ENCODE results near the gene LRRC4B.
A peak's percentile ranks its signal among the peaks of the same experiment; 100 is the strongest.

LRRC4B gene

DNA sequence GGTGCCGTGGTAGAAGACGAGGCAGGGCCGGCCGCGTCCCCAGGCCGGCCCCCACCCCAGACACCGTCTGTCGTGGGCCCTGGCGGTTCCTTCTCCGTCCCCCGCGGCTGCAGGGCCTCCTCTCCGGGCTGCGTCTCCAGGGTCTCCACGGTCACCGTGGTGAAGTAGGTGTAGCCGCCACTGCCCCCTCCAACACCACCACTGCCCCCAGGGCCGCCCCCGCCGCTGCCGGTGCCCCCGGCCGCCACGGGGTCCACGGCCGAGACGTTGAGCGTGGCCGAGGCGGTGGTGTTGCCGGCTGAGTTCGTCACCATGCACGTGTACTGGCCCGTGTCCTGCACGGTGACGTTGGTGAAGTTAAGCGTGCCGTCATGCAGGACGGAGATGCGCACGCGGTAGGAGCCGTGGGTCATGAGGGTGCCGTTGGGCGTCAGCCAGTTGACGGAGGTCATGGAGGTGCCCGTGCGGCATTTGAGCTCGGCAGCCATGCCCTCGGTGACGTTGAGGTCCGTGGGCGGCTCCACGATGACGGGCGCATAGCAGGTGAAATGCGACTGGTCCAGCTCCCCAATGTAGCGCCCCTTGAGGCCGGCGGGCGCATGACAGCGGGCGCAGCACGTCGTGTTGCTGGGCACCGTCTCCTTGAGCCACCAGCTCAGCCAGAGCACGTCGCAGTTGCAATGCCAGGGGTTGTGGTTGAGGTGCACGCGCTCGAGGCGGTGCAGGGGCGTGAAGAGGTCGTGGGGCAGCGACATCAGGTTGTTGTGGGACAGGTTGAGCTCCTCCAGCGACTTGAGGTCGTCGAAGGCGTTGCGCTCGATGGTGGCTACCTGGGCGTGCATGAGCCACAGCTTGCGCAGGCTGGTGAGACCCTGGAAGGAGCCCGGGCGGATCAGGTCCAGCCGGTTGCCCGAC, 49.9 kb downstream of the LRRC4B start:
- no peak for DNase-seq

DNA sequence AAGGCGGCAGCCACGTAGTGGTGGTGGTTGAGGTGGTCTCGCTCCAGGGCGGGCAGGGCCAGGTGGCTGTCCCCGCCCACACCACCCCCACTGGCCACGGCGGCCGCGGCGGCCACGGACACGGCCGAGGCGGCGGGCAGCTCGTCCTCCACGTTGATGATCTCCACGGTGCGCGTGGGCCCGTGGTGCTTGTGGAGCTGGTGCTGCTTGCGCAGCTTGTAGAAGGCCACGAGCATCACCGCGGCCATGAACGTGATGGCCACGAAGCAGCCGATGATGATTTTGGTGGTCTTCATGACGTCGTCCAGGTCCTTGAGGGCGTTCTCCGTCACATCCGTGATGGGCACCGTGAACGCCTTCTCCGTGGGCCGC, 50.5 kb downstream of the LRRC4B start:
- DNase-seq, result no peak

DNA sequence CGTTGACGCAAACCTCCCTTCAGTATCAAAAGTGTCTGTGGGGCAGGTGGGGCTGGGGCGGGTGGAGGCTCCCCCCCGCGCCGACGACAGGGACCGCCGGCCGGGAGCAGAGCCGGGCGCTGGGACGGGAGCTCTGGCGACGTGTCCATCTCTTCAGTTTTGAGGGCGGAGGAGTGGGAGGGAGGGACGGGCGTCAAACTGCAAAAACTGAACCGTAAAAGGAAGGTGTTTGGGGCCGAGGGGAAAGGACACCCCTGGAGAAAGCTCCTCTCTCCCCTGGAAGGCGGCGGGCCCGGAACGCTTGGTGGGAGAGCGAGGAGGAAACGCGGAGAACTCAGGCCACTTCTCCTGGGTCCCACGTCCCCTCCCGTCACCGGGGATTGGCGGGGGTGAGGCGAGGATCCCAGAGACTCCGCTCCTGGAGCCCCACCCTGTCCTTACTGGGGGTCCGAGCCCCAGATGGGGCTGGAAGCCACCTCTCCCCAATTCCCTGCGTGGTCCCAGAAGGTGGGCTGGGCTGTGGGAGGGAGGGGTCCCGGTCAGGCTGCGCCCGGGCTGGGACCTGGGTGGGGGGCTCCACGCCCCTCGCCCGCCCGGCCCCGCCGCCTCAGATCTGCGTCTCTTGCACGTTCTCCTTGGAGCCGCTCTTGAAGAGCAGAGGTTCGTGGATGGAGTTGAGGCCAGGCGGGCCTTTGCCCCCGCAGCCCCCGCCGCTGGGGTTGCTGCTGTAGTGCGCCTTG, 51.1 kb downstream of the LRRC4B start:
- DNase-seq, result no peak

DNA sequence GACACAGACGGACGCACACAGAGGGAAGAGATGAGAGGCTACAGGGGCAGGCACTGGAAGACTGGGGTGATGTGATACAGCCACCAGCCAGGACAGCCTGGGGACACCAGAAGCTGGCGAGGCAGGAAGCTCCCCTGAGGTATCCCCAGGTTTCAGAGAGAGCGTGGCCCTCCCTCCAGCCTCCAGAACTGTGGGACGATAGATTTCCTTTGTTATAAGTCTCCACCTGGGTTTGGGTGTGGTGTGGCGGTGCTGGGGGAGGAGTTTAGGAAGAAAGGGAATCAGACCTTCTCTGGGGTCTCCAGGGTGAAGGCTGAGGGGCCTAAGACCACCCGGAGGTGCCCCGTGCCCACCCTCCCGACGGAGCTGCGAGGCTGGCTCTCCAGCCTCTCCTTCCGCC, 51.8 kb downstream of the LRRC4B start:
- DNase-seq, result no peak

DNA sequence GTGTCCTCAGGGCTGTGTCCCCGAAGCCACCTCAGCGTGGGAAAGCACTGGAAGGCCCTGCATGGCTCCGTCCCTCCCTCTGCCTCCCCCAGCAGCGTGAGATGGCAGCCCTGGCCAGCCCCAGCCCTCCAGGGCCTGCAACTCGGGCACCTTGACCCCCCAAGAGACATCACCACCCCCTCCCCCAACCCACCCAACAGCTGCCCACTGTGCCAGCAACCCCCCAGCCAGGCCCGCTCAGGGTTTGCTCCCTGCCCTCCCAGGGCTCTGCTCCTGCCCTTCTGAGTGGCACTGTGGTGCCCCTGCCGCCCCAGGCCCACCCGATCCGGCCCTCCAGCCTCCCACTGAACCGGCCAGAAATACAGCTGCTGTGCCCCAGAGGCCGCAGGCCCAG, 53.1 kb downstream of the LRRC4B start:
- DNase-seq, result no peak

DNA sequence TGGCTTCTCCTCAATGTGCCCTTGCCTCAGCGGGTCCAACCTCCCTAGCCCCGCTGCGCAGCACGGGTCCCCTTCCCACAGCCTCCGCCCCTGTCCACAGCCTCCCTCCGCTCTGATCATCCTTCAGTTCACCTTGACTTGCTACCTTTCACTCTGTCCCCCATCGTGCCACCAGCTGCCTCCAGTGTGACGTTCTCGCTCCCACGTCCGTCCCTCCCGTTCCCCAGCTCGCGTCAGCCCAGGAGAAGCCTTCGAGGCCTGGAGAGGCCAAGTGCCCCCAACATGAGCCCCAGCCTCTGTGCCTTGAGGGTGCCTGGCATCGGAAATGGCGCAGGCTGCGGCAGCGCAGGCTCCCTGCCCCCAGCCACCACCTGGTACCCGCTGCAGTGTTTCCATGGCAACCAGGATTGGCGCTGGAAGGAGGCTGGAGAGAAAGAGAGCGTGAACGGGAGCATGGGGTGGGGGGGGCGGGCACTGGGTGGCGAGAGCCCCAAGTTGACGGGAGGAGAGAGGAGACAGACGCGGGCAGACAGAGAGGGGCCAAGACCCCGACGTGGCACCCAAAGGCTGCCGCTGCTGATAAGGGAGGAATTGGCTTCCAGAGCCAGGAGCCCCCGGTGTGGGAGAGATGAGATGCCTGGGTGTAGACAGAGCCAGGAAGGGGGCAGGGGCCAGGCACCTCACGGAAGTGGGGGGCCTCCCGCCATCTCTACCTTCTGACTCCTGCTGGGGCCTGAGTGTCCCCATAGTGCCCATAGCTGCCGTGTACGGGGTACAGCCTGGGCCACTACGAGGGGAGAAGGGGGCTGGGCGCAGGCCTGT, 53.7 kb downstream of the LRRC4B start:
- DNase-seq, result no peak

DNA sequence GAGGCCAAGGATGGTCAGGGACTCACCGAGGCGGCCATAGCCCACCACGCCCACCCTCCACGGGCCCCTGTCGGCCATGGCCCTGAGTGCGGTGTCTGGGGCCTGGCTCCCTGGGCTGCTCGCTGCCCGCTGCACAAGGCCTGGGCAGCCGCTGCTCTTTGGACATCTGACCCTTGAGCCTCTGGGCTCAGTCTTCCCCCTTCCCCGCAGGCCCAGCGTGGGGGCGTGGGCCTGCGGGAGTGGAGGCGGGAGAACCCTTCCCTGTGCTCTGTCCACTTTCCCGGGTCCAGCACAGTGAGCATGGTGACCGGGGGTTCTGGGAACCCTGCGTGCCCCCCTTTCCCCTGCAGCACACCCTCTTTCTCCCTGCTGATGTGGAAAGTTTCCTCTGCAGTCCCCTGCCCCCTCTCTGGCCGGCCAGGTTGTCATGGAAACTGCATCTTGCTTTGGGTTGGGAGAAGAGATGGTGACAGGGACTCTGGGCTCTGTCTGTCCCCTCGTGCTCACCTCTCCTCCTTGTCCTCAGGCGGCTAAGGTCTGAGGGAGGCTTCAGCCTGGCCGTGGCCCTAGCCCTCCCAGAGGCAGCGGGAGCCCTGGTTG, 54.4 kb downstream of the LRRC4B start, which contains the start of gene ASPDH:
ASPDH (minus strand) TSS at position 168 of the 600 bp plus-strand sequence; CDS start at position 78, 90 bp downstream.
- DNase-seq, result no peak

DNA sequence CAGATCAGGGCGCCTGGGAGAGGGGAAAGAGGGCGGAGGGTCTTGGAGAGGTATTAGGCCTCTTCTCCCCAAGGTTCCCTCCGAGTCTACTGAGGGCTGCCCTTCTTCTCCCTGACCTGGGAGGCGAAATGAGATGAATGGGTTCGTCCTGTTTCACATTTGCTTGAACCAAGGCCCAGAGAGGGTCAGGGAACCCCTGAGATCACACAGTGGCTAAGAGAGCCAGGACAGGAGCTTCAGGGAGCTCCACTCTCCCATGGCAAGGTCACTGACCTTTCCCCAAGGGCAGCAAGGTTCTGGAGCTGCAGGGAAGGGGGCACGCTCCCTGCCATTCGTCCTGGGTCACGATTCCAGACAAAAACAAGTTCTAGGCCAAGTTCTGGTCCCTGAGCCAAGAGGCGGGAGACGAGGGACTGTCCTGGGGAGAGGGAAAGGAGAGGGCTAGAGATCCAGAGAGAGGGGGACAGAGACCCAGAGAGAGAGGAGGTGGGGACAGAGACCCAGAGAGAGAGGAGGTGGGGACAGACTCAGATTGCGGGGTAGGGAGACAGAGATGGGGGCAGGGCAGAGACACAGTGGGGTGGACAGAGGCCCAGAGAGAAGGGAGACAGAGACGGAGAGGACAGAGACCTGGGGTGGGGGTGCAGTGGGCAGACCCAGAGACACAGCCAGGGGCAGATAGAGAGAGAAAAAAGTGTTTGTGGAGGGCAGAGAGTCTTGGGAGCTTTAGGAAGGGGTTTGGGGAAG, 55.1 kb downstream of the LRRC4B start:
- no peak for DNase-seq

DNA sequence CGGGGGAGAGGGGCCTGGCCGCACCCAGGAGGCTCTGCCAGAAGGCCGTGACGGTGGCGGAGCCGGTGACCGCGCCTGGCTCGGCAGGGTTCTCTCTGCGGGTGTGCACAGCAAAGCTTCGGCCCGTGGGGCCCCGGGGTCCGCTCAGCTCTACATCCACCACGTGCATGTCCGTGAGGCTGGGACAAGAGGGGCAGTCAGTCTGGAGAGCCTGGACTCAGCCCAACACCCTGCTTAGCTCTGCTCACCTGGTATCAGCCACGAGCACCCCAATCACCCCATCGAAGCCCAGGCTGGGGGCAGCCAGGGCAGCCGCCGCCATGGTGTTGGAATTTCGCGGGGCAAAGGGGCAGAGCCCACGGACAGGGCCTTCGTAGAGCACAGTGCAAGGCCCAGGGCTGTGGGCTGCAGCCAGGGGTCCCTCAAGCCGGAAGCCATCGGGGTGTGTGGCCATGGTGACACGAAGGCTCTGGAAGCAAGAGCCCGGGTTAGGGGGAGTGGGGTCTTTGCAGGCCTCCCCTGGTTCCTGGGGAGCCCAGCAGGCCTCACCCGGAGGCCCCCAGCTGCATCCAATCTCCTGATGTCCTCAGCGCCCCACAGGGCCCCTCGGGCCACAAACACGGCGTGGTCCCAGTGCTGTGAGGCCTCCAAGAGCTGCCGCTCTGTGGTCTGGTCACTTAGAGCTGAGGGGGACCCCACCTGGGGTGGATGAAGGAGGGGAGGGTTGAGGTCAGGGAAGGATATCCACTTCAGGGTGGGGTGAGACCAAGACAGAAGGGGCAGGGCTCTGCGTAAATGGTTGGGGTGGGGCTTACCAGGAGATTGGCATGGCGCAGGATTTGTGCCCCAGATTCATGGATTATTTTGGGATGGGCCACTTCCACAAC, 55.9 kb downstream of the LRRC4B start:
- no peak for DNase-seq

DNA sequence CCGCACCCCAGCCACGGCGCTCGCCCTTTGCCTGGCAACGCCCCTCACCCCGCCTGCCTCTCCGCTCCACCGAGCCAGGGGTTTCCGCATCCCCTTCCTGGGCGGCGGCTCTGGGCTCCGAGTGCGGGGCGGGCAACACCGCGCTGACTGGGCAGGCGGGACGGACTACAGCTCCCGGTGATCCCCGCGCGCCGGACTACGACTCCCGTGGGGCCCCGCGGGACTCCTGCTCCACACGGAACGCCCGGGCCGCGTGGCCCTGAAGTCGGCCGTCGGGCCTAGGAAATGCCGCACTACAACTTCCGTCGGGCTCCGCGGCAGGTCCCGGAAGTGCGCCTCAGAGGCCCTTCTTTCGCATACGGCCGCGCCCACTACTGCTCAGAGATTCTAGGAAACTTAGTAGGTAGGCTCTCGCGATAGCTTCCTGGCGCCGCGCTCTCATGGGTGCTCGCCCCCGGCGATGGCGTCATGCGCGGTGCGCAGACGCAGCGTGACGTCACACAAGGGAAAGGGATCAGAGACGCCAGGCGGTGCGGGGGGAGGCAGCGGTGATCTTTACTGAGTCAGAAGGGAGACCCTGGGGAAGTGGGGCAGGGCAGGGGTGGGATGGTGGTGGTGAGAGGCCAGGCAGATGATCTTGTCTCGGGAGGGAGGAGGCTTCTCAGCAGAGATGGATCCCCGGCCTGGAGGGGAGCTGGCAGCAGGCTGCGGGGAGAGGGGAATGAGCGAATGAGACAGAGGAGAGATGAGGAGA, 57.0 kb downstream of the LRRC4B start, which contains the start of gene JOSD2:
JOSD2 (minus strand) TSS at position 123 of the 754 bp plus-strand sequence. CDS start 760 bp downstream, outside the sequence.
- DNase-seq, result peak; percentile 98

DNA sequence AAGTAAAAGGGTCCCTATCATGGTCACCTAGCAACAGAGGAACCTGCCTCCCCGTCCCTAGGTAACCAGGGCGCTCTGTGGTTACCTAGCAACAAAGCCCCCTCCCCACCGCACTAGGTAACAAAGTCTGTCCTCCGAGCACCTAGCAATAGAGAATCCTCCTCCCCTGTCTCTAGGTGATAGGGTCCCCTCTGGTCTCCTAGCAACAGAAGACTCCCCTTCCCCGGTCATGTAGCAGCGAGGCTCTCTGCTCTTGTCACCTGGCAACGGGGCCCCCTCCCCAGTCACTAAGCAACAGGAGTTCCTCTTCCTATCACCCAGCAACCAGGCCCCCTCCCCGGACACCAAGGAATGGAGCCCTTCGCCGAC, 57.6 kb downstream of the LRRC4B start:
- no peak for DNase-seq

DNA sequence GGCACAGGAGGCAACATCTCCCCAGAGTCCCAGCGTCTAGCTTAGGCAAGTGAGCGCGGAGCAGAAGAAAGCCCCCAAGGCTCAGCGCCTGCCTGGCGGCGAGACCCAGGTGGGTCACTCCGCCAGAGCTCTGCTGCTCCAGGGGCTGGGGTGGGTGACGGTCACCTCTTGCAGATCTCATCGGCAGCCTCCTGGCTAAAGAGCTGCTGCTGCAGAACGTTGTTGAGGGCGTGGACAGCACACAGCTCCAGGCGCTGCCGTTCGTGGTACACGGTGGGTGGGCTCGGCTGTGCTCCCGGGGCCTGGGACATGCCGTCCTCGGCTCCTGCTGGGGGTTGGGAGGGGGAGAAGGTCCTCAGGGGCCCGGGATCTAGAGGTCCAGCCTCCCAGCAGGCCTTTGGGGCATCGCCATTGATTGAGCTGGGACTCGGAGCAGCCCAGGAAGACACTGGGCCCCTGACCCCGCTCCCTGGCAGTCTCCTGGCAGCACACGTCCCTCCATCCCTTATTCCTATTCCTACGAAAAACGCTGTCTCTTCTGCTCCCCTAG, 58.0 kb downstream of the LRRC4B start:
- DNase-seq, result no peak

DNA sequence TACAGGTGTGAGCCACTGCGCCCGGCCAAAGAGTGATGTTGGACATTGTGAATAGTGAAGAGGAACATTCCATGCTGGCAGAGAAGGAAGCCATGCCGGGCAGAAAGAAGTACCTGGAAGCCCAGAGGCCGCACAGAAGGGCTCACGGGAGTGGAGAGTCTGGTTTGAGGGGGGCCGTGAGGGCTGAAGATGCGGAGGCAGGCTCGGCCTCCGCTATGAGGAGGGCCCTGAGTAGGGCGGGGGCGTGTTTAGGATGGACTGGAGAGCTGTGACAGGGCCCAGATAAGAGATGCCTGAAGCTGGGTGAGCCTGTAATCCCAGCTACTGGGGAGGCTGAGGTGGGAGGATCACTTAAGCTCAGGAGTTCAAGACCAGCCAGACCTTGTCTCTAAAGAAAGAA, 58.9 kb downstream of the LRRC4B start:
- no peak for DNase-seq

DNA sequence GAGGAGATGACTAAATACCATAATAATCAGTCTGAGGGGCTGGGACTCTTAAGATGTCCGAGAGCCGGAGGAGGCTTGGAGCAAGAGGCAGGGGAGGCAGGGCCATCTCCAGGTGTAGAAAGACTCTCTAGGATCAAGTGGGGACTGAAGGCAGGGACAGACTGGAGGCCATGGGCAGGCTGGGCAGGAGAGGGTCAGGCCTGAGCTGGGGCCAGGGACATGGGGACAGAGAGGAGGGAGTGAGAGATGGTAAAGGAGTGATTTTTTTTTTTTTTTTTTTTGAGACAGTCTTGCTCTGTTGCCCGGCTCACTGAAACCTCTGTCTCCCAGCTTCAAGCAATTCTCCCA, 59.4 kb downstream of the LRRC4B start:
- DNase-seq, result no peak

DNA sequence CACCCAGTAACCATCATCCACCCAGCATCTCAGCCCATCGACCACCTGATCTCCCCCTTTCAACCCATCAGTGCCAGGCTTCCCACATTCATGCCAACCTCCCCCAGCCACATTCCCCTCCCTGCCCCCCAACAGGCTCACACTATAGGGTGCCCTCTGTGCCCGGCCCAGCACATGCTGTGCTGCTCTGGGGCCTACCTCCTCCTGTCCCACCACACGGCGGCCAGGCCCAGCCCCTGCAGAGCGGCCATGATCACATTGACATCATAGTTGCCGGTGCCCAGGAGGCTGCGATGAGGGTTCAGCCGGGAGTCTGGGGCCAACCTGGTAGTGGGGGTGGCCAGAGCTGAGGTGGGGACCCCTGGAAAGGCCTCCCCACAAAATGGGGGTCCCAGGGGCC, 60.9 kb downstream of the LRRC4B start:
- no peak for DNase-seq

DNA sequence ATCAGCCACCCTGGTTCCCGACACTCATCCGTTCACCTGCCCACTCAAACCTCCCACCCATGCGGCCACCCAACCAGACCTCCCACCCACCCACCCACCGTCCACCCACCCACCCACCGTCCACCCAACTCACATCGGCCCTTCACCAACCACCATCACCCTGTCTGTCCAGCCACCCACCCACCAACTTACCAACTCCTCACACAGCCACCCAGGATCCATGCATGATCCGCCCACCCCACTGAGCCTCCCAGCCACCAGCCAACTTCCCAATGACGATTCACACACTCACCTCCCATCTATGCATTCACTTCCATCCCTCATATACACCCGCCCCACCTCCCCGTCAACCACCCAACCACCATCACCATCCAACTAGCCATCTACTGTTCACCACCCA, 61.5 kb downstream of the LRRC4B start:
- DNase-seq, result no peak

DNA sequence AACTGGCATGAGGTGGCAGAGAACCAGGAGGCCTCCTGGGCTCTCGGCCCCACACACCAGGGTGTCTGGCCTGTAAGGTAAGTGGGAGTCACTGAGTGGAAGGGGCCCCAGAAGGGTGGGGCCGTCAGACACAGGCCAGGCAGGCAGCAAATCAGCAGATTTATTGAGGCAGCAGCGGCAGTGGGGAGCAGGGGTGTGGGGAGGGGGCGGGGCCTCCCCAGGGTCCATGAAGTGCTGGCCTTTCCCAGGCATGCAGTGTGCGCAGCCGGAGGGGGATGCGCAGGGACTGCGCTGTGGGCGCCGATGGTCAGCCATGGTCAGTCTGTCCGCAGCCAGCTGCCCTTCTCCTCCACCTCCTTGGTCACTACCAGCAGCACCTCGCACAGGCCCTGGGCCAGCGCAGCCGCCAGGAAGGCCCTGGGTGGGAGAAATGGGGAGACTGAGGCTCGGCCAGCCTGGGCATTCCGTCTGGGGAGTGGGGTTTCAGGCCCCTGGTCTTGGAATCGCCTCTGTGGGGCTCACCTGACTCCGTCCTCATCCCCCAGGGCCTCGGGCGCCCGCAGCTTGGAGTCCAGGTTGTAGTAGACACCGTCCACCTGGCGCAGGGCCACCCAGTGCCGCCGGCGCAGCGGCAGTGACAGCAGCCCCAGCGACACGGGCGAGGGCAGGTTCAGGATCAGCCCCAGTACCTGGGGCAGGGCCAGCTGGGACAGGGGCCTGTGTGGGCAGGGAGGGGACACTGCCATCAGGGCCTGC, 62.2 kb downstream of the LRRC4B start:
- no peak for DNase-seq

DNA sequence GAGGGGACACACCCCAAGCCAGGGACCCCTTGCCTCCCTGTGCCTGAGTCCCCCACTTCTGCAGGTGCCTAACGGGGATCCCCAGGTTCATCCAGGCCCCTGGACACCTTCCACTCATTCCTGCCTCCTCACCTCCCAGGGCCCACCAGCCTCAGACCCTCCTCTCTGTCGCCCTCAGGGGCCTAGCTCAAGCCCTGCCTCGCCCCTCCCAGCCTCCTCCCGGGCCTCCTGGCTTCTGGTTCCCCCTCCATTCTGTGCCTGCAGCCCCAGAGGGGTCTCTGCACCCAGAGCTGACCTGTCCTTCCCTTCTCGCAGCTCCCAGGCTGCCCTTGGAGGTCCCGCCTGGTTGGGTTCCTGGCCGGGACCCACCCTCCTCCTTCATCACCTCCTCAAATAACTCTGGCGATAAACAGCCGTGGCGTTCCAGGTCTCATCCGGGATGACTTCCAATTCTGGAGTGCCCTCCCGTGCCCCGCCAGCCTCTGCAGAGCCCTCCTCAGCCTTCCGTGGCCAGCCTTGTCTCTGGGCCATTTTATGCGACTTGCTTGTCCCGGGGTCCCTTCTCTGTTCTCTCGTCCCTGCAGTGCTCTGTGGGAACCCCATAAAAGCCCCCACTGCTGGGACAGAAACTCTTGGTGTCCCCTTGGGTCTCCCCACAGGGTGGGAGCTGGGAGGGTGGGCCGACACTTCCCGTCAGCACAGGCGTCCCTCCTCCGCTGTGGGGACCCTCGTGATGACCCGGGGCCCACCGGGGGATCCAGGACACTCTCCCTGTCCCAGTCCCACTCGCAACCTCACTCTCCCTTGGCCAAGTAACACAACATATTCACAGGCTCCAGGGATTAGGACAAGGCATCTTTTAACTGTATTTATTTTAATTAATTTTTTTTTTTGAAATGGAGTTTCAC, 66.4 kb downstream of the LRRC4B start:
- DNase-seq, result no peak

All from right forelimb (tissue), 1 donor.